Neural cell (in vitro differentiated cells): ENCODE data around the gene ARMH3.

Experiments
- POLR2AphosphoS5 ChIP-seq: IDR thresholded peaks from 2 replicates; pipeline ENCODE4 v1.6.1; 2012
- TF ChIP-seq, protein P1 (sequence below): fragments of 450-650 bp; IDR thresholded peaks from 2 replicates; pipeline ENCODE4 v1.5.1; 2014; ENCODE audit warnings: antibody characterized with exemption, mild to moderate bottlenecking, moderate library complexity; ENCODE audit not compliant: poor library complexity, severe bottlenecking

DNA sequence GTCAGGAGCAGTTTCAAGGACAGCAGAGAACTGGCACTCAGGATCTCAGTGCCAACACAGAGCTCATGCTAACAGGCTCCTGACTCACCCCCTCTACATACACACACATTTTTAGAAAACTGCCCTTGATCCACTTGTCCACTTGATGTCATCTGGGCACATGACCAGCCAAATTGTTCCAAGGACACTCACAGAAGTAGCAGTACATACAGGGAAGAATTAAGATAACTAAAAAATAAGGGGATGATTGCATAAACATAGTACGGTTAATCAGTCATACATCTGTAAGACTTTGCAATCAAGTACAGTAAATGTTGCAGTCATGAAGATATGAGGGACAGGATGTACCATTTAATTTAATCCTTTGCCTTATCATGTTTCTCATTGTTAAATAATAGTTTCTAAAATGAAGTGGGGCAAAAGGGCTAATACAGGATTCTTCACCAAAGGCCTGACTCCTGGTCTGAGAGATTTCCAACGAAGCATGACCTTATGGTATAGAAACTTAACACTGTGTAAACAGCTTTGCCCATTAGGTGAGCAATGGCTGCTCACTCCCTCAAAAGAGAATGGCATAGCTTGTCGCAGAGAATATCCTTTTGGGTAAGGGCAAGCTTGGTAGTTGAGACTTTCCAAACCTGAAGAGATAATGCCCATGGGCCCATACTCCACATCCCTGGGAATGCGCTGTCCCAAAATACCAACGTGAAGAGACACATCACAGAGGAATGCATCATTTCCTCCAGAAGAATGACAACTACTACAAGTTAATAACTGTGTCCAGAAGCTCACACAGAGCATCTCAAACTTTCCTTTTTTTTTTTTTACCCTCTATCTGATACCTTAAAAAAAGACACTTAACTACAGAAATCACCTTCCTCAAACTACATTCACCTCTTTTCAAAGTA, 94.1 kb downstream of the ARMH3 start:
- no peak for TF ChIP-seq POLR2AphosphoS5
- TF ChIP-seq, protein P1, sequence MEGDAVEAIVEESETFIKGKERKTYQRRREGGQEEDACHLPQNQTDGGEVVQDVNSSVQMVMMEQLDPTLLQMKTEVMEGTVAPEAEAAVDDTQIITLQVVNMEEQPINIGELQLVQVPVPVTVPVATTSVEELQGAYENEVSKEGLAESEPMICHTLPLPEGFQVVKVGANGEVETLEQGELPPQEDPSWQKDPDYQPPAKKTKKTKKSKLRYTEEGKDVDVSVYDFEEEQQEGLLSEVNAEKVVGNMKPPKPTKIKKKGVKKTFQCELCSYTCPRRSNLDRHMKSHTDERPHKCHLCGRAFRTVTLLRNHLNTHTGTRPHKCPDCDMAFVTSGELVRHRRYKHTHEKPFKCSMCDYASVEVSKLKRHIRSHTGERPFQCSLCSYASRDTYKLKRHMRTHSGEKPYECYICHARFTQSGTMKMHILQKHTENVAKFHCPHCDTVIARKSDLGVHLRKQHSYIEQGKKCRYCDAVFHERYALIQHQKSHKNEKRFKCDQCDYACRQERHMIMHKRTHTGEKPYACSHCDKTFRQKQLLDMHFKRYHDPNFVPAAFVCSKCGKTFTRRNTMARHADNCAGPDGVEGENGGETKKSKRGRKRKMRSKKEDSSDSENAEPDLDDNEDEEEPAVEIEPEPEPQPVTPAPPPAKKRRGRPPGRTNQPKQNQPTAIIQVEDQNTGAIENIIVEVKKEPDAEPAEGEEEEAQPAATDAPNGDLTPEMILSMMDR = no peak
